Effector CD4-positive, alpha-beta T cell (primary cell): Measurements from ENCODE around the gene ADRB2.

ENCODE experiments used
- DNase-seq: peaks from one replicate; pipeline ENCODE4 v3.0.0-alpha.2; 2020

ADRB2 gene

GRCh38 chr5:148831590-148832565, 5.5 kb downstream of the ADRB2 start:
- DNase-seq: no peak

- DNase-seq: no peak
Observed at GRCh38 chr5:148833122-148833521, 6.7 kb downstream of the ADRB2 start.

GRCh38 chr5:148833925-148834324, 7.5 kb downstream of the ADRB2 start:
- DNase-seq: no peak

- no peak for DNase-seq
Observed at GRCh38 chr5:148834689-148835088, 8.3 kb downstream of the ADRB2 start.

- DNase-seq: no peak
Observed at GRCh38 chr5:148836272-148837250, 10.2 kb downstream of the ADRB2 start.

- no peak for DNase-seq
Observed at GRCh38 chr5:148837383-148837782, 11.0 kb downstream of the ADRB2 start.

GRCh38 chr5:148838357-148838756, 11.9 kb downstream of the ADRB2 start:
- DNase-seq: no peak

GRCh38 chr5:148839960-148840359, 13.5 kb downstream of the ADRB2 start:
- no peak for DNase-seq

- DNase-seq: no peak
Observed at GRCh38 chr5:148840531-148840930, 14.1 kb downstream of the ADRB2 start.

- DNase-seq: no peak
Observed at GRCh38 chr5:148841519-148841918, 15.1 kb downstream of the ADRB2 start.

GRCh38 chr5:148842161-148842560, 15.8 kb downstream of the ADRB2 start:
- no peak for DNase-seq

- no peak for DNase-seq
Observed at GRCh38 chr5:148843510-148844318, 17.3 kb downstream of the ADRB2 start.

GRCh38 chr5:148844433-148845280, 18.2 kb downstream of the ADRB2 start:
- no peak for DNase-seq

GRCh38 chr5:148846930-148847329, 20.5 kb downstream of the ADRB2 start:
- no peak for DNase-seq

GRCh38 chr5:148847456-148847855, 21.0 kb downstream of the ADRB2 start:
- DNase-seq: no peak

- DNase-seq: no peak
Observed at GRCh38 chr5:148848393-148849031, 22.1 kb downstream of the ADRB2 start.

- DNase-seq: no peak
Observed at GRCh38 chr5:148849461-148849860, 23.1 kb downstream of the ADRB2 start.

- no peak for DNase-seq
Observed at GRCh38 chr5:148850836-148851235, 24.4 kb downstream of the ADRB2 start.

- DNase-seq: no peak
Observed at GRCh38 chr5:148853868-148854267, 27.5 kb downstream of the ADRB2 start.

- DNase-seq: no peak
Observed at GRCh38 chr5:148855249-148856008, 29.0 kb downstream of the ADRB2 start.
